Vagina (tissue), 2 donors: ENCODE measurements around the gene NRARP.

Source experiments
- CTCF ChIP-seq, 3 experiments: fragments of 450-650 bp in 2 of 3; fragments of 200-600 bp in 1 of 3; sonication (generic) in 1 of 3; IDR thresholded peaks; one replicate each; pipeline ENCODE4 v1.5.1; 2017 to 2019; ENCODE audit warnings: antibody characterized with exemption in 3 of 3, mild to moderate bottlenecking in 2 of 3, moderate library complexity in 2 of 3
- POLR2A ChIP-seq, 2 donors: fragments of 450-650 bp; IDR thresholded peaks; one replicate each; pipeline ENCODE4 v1.6.1; 2017; ENCODE audit warnings: antibody characterized with exemption in 2 of 2, mild to moderate bottlenecking in 2 of 2, moderate library complexity in 2 of 2

GRCh38 chr9:137313956-137314560 is 12.0 kb upstream of the NRARP start:
- no peak for TF ChIP-seq CTCF (IDR thresholded peaks at IDR 0.05)
- TF ChIP-seq POLR2A (IDR thresholded peaks at IDR 0.05): no peak
